DND-41 (cell line): ENCODE measurements around the gene CEP131.

Experiments used
- EZH2 ChIP-seq: IDR thresholded peaks from 3 replicates; pipeline ENCODE4 v1.6.1; 2012; ENCODE audit warnings: borderline replicate concordance, low read depth, mild to moderate bottlenecking, moderate library complexity, low read length, inconsistent platforms; ENCODE audit not compliant: severe bottlenecking
- TF ChIP-seq, protein P1 (sequence below): IDR thresholded peaks from 2 replicates; pipeline ENCODE4 v1.5.1; 2012; ENCODE audit warnings: borderline replicate concordance, low read length, moderate library complexity, mild to moderate bottlenecking; ENCODE audit not compliant: poor library complexity, severe bottlenecking; ENCODE audit errors: extremely low read depth

DNA sequence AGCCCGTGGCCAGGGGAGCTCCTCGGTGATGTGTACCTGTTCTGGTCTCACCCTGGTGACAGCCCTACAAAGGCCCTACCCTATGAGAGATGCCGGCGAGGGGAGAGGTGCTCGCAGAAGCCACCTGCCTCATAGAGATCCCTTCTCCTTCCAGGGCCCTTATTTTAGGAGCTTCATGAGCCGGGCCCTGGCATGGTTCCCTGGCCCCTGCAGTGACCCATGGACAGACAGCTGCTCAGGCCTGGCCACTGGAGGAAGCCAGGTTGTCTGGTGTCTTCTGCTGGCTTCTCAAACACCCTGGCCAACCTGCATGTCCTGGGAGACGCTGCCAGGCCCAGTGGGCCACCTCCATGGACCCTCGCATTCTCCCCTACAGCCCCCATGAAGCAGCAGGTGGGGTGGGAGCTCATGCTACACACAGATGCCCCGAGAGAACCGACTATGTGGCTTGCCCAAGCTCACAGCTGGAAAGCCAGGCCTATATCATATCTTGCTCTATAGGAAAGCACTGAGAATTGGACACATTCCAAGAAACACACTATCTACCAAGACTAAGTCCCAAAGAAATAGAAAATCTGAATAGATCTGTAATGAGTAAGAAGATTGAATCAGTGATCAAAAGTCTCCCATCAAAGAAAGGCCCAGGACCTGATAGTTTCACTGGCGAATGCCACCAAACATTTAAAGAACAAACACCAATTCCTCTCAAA, 49.6 kb downstream of the CEP131 start:
- TF ChIP-seq, protein P1, sequence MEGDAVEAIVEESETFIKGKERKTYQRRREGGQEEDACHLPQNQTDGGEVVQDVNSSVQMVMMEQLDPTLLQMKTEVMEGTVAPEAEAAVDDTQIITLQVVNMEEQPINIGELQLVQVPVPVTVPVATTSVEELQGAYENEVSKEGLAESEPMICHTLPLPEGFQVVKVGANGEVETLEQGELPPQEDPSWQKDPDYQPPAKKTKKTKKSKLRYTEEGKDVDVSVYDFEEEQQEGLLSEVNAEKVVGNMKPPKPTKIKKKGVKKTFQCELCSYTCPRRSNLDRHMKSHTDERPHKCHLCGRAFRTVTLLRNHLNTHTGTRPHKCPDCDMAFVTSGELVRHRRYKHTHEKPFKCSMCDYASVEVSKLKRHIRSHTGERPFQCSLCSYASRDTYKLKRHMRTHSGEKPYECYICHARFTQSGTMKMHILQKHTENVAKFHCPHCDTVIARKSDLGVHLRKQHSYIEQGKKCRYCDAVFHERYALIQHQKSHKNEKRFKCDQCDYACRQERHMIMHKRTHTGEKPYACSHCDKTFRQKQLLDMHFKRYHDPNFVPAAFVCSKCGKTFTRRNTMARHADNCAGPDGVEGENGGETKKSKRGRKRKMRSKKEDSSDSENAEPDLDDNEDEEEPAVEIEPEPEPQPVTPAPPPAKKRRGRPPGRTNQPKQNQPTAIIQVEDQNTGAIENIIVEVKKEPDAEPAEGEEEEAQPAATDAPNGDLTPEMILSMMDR: no peak
- TF ChIP-seq EZH2: no peak
